Esophagus squamous epithelium (tissue), 5 donors: Measurements from ENCODE around the gene GALNS. TPM values are rescaled to one million over a fixed set of nuclear protein-coding genes. Genes with fewer than 3 reads are reported as not detected.

ENCODE experiments used
- DNase-seq: peaks from one replicate; lab custom pipeline; 2025; lab: John Stamatoyannopoulos, UW
- H3K27ac ChIP-seq, 4 donors: fragments of 200-600 bp; sonication (generic); one replicate each; pipeline ENCODE4 v1.5.1; 2016 to 2019; ENCODE audit warnings: mild to moderate bottlenecking in 1 of 4
- H3K27me3 ChIP-seq, 4 donors: fragments of 200-600 bp; sonication (generic); 1 replicate in 3 of 4; 2 replicates in 1 of 4; pipeline versions ENCODE4 v1.5.1 to v1.6.0; 2017 to 2021; ENCODE audit warnings: antibody characterized with exemption in 1 of 4
- H3K36me3 ChIP-seq, 3 donors: fragments of 200-600 bp; sonication (generic); one replicate each; pipeline ENCODE4 v1.5.1; 2016 to 2019
- H3K4me1 ChIP-seq, 3 donors: fragments of 200-600 bp; sonication (generic); one replicate each; pipeline ENCODE4 v1.5.1; 2017 to 2019
- H3K4me3 ChIP-seq, 4 donors: fragments of 200-600 bp; sonication (generic); 1 replicate in 3 of 4; 2 replicates in 1 of 4; pipeline ENCODE4 v1.5.1; 2016 to 2019; ENCODE audit warnings: mild to moderate bottlenecking in 2 of 4, moderate library complexity in 1 of 4
- H3K9me3 ChIP-seq, 3 donors: fragments of 200-600 bp; sonication (generic); one replicate each; pipeline ENCODE4 v1.5.1; 2016 to 2019
- POLR2A ChIP-seq, 4 donors: fragments of 450-650 bp; IDR thresholded peaks; one replicate each; pipeline ENCODE4 v1.6.1; 2017; ENCODE audit warnings: antibody characterized with exemption in 4 of 4, mild to moderate bottlenecking in 4 of 4, moderate library complexity in 3 of 4
- WGBS, 2 donors: methylation state at CpG; one replicate each; pipeline ENCODE4 v1.1.5; 2018; 5-methylcytosine and 5-hydroxymethylcytosine counted together
- intact Hi-C: fragments of 100-400 bp; cut with DNase I; formaldehyde crosslinking; loops from one replicate; pipeline ENCODE4 v1.15.0; 2022
- total RNA-seq, 4 donors: library from RNA; depleted of rRNA; stranded (reverse); fragments of >200 nt; gene quantifications; one replicate each; pipeline ENCODE4 v1.1.0, GENCODE V29; 2016
- TF ChIP-seq, protein P1 (sequence below), 6 experiments: fragments of 450-650 bp in 4 of 6; fragments of 200-600 bp in 2 of 6; sonication (generic) in 2 of 6; IDR thresholded peaks; one replicate each; pipeline ENCODE4 v1.5.1; 2016 to 2019; ENCODE audit warnings: antibody characterized with exemption in 6 of 6, mild to moderate bottlenecking in 4 of 6, moderate library complexity in 4 of 6
- donor health status: DM: yes; HTN: yes; CAD: no.

Gene GALNS
- total RNA-seq, 4 donors from 2014 or later, result 9.5 to 24.2 (median 20.5) TPM

DNA sequence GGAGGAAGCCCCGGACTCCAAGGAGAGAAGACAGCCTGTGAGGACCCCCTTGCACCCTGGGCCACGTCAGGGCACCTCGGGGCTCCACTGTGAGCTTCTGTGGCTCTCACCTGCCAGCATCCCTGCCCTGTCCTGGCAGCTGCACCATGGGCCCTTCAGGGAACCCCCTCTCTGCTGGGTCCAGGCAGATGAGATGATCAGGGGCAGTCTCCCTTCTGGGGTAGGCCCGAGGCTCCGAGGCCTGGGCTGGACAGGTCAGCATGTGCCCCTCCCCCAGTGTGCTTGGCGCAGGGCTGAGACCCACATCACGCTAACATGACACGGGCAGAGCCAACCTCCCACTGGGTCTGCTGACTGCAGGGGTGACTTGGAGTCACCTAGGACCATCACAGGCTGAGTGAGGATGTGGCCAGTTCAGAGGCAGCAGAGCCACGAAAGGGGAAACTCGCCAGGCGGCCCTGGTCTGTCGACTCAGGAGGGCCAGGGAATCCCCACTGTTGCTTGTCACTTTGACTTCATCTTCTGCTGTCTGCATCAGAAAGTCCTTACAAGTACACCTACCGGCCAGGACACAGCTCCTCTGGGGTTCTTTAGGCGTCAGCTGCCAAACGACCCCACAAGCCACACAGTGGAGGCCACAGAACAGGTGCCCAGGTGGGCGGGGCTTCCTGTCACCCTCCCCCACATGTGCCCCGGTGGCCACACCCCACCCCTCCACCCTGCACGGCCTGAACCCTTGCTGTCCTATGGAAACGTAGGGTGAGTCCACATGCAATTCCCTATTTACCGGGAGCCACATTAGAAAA is 2.2 kb downstream of the GALNS start:
- Histone ChIP-seq H3K27ac (no peak overlapping the region), H3K36me3 (peaks cover 0 to 51% (median under 1%) of the 10 kb centered on the region in 3 donors), H3K27me3 (no peaks in the 10 kb centered on the region), H3K4me1 (peaks cover 16 to 50% (median 21%) of the 10 kb centered on the region in 3 donors), H3K9me3 (no peaks in the 10 kb centered on the region), H3K4me3 (no peak overlapping the region)
- WGBS, 2 donors, result 53 to 67% methylated on average over 11 to 15 of the region's 20 CpGs
- DNase-seq, result no peak
- intact Hi-C loops, result loop anchor here (5.0 kb wide), 1 partner anchor 42 kb away; the partner anchor contains the start of gene APRT
- TF ChIP-seq POLR2A (IDR thresholded peaks at IDR 0.05), result no peak
- TF ChIP-seq, protein P1, sequence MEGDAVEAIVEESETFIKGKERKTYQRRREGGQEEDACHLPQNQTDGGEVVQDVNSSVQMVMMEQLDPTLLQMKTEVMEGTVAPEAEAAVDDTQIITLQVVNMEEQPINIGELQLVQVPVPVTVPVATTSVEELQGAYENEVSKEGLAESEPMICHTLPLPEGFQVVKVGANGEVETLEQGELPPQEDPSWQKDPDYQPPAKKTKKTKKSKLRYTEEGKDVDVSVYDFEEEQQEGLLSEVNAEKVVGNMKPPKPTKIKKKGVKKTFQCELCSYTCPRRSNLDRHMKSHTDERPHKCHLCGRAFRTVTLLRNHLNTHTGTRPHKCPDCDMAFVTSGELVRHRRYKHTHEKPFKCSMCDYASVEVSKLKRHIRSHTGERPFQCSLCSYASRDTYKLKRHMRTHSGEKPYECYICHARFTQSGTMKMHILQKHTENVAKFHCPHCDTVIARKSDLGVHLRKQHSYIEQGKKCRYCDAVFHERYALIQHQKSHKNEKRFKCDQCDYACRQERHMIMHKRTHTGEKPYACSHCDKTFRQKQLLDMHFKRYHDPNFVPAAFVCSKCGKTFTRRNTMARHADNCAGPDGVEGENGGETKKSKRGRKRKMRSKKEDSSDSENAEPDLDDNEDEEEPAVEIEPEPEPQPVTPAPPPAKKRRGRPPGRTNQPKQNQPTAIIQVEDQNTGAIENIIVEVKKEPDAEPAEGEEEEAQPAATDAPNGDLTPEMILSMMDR (IDR thresholded peaks at IDR 0.05), result no peak

DNA sequence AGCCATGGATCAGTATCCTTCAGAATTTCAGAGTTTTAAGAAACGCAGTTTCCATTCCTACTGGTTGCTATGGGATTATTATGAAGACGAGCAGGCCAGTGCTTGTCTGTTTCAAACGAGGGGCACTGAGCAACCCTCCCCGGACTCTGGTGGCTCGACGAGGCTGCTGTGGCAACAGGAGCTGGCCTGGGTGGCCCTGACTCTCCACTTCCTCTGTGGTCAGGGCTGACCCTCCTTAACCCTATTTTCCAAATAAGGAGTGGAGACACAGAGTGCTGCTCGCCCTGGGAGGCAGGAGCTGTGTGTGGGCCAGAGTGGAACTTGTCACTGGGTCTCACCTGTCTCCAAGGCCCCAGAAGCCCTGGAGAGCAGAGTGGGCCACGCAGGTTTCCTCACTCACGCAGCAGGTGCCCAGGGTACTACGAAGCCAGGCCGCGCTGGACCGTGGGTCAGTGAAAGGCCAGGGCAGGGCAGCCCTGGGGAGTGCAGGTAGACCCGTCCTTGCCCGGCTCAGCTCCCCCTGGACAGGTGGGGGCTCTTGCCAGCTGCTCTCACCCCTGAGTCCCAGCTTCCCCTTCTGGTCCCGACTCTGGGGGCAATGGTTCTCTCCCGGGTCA is 3.3 kb downstream of the GALNS start:
- no peak for TF ChIP-seq POLR2A (IDR thresholded peaks at IDR 0.05)
- TF ChIP-seq, protein P1 (IDR thresholded peaks at IDR 0.05), result no peak
- peaks cover 0 to 48% (median 0%) of the 10 kb centered on the region in 3 donors for H3K36me3 ChIP-seq
- no peaks in the 10 kb centered on the region for H3K27me3 ChIP-seq
- intact Hi-C loops, result no loop called here
- H3K27ac ChIP-seq, result no peak overlapping the region
- 64 to 74% methylated on average over 4 to 5 of the region's 17 CpGs for WGBS, 2 donors
- no peak overlapping the region for H3K4me3 ChIP-seq
- H3K9me3 ChIP-seq, result no peaks in the 10 kb centered on the region
- peaks cover 15 to 44% (median 21%) of the 10 kb centered on the region in 3 donors for H3K4me1 ChIP-seq
- no peak for DNase-seq

DNA sequence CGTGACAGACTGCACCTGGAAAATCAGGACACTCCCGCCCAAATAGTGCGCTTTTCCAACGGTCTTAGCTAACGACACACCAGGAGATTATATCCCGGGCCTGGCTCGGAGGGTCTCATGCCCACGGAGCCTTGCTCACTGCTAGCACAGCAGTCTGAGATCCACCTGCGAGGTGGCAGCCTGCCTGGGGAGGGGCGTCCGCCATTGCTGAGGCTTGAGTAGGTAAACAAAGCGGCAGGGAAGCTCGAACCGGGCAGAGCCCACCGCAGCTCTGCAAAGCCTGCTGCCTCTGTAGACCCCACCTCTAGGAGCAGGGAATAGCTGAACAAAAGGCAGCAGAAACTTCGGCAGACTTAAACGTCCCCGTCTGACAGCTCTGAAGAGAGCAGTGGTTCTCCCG is 5.1 kb downstream of the GALNS start:
- intact Hi-C loops, result no loop called here
- 90% methylated on average over 19 of the region's 19 CpGs; no CpG with 5 or more reads in 1 of the 2 donors for WGBS, 2 donors

DNA sequence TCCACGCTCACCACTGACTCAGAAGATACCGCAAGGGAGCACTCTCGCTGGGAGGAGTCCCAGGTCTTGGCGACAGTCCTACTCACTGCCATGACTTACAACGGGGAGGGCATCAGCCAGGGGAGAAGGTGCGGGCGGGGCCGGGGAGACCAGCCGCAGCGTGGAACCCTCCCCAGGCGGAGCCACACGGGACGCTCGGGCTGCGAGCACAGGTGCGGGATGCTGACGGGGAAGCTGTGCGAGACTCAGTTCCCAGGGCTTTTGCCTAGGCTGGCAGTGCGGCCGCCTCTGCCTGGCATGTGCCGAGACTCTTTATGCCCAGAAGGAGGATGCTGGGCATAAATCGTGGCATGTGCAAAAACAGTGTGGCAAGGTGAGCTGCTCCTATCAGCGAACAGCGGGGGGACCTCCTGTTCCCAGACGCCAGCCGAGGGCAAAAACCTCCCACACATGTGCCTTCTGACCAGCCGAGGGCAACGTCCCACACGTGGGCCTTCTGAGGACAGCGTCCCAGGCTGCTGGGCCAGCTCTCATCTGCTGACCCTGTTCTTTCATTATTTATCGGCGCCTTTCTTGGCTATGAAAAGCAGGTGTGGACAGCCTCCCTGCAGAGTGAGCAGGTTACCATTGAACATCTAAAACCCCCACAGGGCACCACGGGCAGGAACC is 6.1 kb downstream of the GALNS start:
- Histone ChIP-seq H3K36me3 (peaks cover 0 to 61% (median 0%) of the 10 kb centered on the region in 3 donors), H3K27me3 (no peaks in the 10 kb centered on the region), H3K27ac (no peak overlapping the region), H3K4me3 (no peak overlapping the region), H3K4me1 (peaks cover 2 to 24% (median 5%) of the 10 kb centered on the region in 3 donors), H3K9me3 (no peaks in the 10 kb centered on the region)
- TF ChIP-seq POLR2A (IDR thresholded peaks at IDR 0.05), result no peak
- TF ChIP-seq, protein P1 (IDR thresholded peaks at IDR 0.05), result no peak
- intact Hi-C loops, result no loop called here
- DNase-seq, result no peak
- 93 to 94% methylated on average over 15 to 19 of the region's 33 CpGs for WGBS, 2 donors

More for the DNA sequence above, 5.1 kb downstream of the GALNS start:
- Histone ChIP-seq H3K4me1 (peaks cover 7 to 32% (median 12%) of the 10 kb centered on the region in 3 donors), H3K27me3 (no peaks in the 10 kb centered on the region), H3K9me3 (no peaks in the 10 kb centered on the region), H3K4me3 (no peak overlapping the region), H3K27ac (no peak overlapping the region), H3K36me3 (peaks cover 0 to 61% (median 0%) of the 10 kb centered on the region in 3 donors)
- DNase-seq, result no peak
- TF ChIP-seq, protein P1 (IDR thresholded peaks at IDR 0.05), result no peak
- no peak for TF ChIP-seq POLR2A (IDR thresholded peaks at IDR 0.05)
